Psoas muscle (tissue), 8 donors: Measurements from ENCODE around the gene EBF3. TPM values are rescaled to one million over a fixed set of nuclear protein-coding genes. Genes with fewer than 3 reads are reported as not detected.
A peak's percentile ranks its signal among the peaks of the same experiment; 100 is the strongest.

Source experiments
- ATAC-seq, 4 donors: fragments of 200-7000 bp; cut with Tn5 transposase; one replicate each; pipeline ENCODE4 v1.9.1; 2020; ENCODE audit warnings: moderate library complexity in 3 of 4, mild to moderate bottlenecking in 2 of 4
- DNase-seq, 2 donors: peaks; one replicate each; pipeline ENCODE4 v3.0.0-alpha.2; 2020
- H3K27ac ChIP-seq: fragments of 200-600 bp; one replicate; pipeline ENCODE4 v1.8.0; 2022
- H3K27me3 ChIP-seq, 3 donors: fragments of 200-600 bp in 1 of 3; one replicate each; pipeline versions ENCODE4 v1.6.1 to v1.8.0; 2013 to 2022; ENCODE audit warnings: low read length in 2 of 3, mild to moderate bottlenecking in 2 of 3, moderate library complexity in 1 of 3; ENCODE audit not compliant: insufficient read depth in 3 of 3
- H3K36me3 ChIP-seq, 2 donors: fragments of 200-600 bp in 1 of 2; one replicate each; pipeline versions ENCODE4 v1.6.1 to v1.8.0; 2013 to 2022; ENCODE audit warnings: low read depth in 1 of 2, mild to moderate bottlenecking in 1 of 2, moderate library complexity in 1 of 2; ENCODE audit not compliant: insufficient read depth in 1 of 2
- H3K4me1 ChIP-seq: fragments of 200-600 bp; one replicate; pipeline ENCODE4 v1.8.0; 2022
- H3K4me3 ChIP-seq: fragments of 200-600 bp; one replicate; pipeline ENCODE4 v1.8.0; 2022; ENCODE audit warnings: mild to moderate bottlenecking
- H3K9me3 ChIP-seq: fragments of 200-600 bp; one replicate; pipeline ENCODE4 v1.8.0; 2022
- CTCF ChIP-seq: fragments of 200-600 bp; IDR thresholded peaks from one replicate; pipeline ENCODE4 v1.8.0; 2022; ENCODE audit warnings: antibody characterized with exemption
- WGBS, 3 donors: extraction: QIAGEN DNeasy Blood & Tissue Kit; methylation state at CpG; one replicate each; pipeline versions ENCODE4 v1.1.6 to v1.1.7; 2013; 5-methylcytosine and 5-hydroxymethylcytosine counted together
- intact Hi-C, 2 donors: fragments of 100-400 bp; cut with DNase I; formaldehyde crosslinking; loops; one replicate each; pipeline versions ENCODE4 v1.11.0 to v1.14.2; 2022
- polyA plus RNA-seq, 3 donors: library from polyadenylated mRNA; stranded (reverse); fragments of 200-250 nt; gene quantifications; one replicate each; pipeline ENCODE4 v1.2.3, GENCODE V29; 2013
- total RNA-seq, 4 donors: library from RNA; stranded (reverse); fragmentation: NEBNext Ultra II Directional in 2 of 4; extraction: Animal tissue kit (Norgen Biotek cat#: 25700) in 2 of 4; gene quantifications; one replicate each; pipeline versions ENCODE4 v1.2.1 to v1.2.4, GENCODE V29; 2021 to 2023
- donor health status: healthy with polysubstance abuse.
- donor health status: DM: no; HTN: no; CAD: no; lungs with moderate emphysema.
- donor health status: Bipolar disorder and iron deficiency.
- donor health status: healthy.
- donor health status: DM: yes; HTN: yes; CAD: no.
- donor health status: DM: no; HTN: no; CAD: no.
- donor health status: DM: no; HTN: no; CAD: no.
- donor health status: DM: yes; HTN: yes; CAD: no.

The EBF3 gene
- total and polyA plus RNA-seq, 7 donors: 3.2 to 10.1 (median 5.2) TPM

DNA sequence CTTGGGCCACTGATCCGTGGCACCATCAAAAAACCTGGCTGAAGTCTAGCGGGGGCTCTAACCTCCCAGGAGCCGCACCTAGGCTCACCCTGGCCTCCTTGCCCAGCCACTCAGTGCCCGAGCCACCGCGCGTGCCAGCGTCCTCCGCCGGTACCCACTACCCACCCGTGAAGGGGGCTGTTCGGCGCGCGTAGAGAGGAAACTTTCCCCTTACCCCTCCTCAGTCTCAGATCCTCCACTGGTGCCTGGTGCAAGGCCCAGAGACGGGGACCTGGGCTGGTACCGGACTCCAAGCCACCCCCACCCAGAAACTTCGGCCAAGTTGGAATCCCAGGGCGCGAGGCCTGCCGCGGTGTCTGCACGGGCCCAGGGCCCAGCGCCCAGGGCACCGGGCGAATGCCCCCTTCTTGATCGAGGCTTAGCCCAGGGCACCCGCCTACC lies 3.5 kb upstream of the EBF3 start:
- H3K9me3 ChIP-seq: no peaks in the 10 kb centered on the region
- intact Hi-C loops: loop anchor here in 1 of 2 donors (5.0 kb wide), 1 partner anchor 90 kb away; no protein-coding TSS in a partner anchor
- DNase-seq (no peak), ATAC-seq (no peak)
- peaks cover 0 to 75% (median 8%) of the 10 kb centered on the region in 3 donors for H3K27me3 ChIP-seq
- H3K27ac ChIP-seq: peak overlapping the region; percentile 46
- peak overlapping the region; percentile 83 for H3K4me3 ChIP-seq
- 43 to 57% (median 45%) methylated on average over 25 to 28 of the region's 28 CpGs for WGBS, 3 donors
- no peaks in the 10 kb centered on the region for H3K36me3 ChIP-seq
- no peak for TF ChIP-seq CTCF
- H3K4me1 ChIP-seq: peaks cover 5% of the 10 kb centered on the region

- Histone ChIP-seq H3K27ac (peak overlapping the region; percentile 46), H3K9me3 (no peaks in the 10 kb centered on the region), H3K4me3 (peak overlapping the region; percentile 83), H3K36me3 (no peaks in the 10 kb centered on the region), H3K4me1 (peaks cover 2% of the 10 kb centered on the region), H3K27me3 (peaks cover 0 to 75% (median 8%) of the 10 kb centered on the region in 3 donors)
- no peak for TF ChIP-seq CTCF
- ATAC-seq (peak; percentile 21 to 40 (median 32)), DNase-seq (peak in 1 of 2 donors; percentile 72)
- intact Hi-C loops: loop anchor here in 1 of 2 donors (5.0 kb wide), 1 partner anchor 90 kb away; no protein-coding TSS in a partner anchor
- 24 to 50% (median 31%) methylated on average over 36 to 60 of the region's 60 CpGs for WGBS, 3 donors
Observed at GRCh38 chr10:129966889-129967578, 3.0 kb upstream of the EBF3 start.

- Histone ChIP-seq H3K9me3 (no peaks in the 10 kb centered on the region), H3K27me3 (peaks cover 0 to 71% (median 9%) of the 10 kb centered on the region in 3 donors), H3K4me3 (peak overlapping the region; percentile 83), H3K36me3 (no peaks in the 10 kb centered on the region), H3K27ac (peak overlapping the region; percentile 46), H3K4me1 (no peaks in the 10 kb centered on the region)
- no peak for ATAC-seq
- 38 to 61% (median 60%) methylated on average over 16 of the region's 16 CpGs for WGBS, 3 donors
- TF ChIP-seq CTCF: no peak
- no peak for DNase-seq
- intact Hi-C loops: loop anchor here in 1 of 2 donors (5.0 kb wide), 1 partner anchor 89 kb away; no protein-coding TSS in a partner anchor
Observed at GRCh38 chr10:129966370-129966888, 2.4 kb upstream of the EBF3 start.

- H3K27ac ChIP-seq: peak overlapping the region; percentile 10
- no peaks in the 10 kb centered on the region for H3K4me1 ChIP-seq
- 45 to 56% (median 55%) methylated on average over 17 of the region's 17 CpGs for WGBS, 3 donors
- DNase-seq: no peak
- peaks cover 0 to under 1% of the 10 kb centered on the region in 2 donors for H3K36me3 ChIP-seq
- ATAC-seq: no peak
- no peaks in the 10 kb centered on the region for H3K9me3 ChIP-seq
- no peak for TF ChIP-seq CTCF
- intact Hi-C loops: loop anchor here in 1 of 2 donors (5.0 kb wide), 1 partner anchor 89 kb away; no protein-coding TSS in a partner anchor
- peak overlapping the region; percentile 83 for H3K4me3 ChIP-seq
- H3K27me3 ChIP-seq: peaks cover 0 to 71% (median 9%) of the 10 kb centered on the region in 3 donors
Observed at GRCh38 chr10:129965959-129966358, 1.9 kb upstream of the EBF3 start.
